B cell (primary cell): ENCODE results near the gene P2RY1. TPM values are rescaled to one million over a fixed set of nuclear protein-coding genes. Genes with fewer than 3 reads are reported as not detected.

ENCODE experiments used
- ATAC-seq: fragments of 200-7000 bp; cut with Tn5 transposase; one replicate; pipeline ENCODE4 v1.10.0; 2021; ENCODE audit warnings: low read depth, mild to moderate bottlenecking, moderate number of reproducible peaks, moderate library complexity
- CTCF ChIA-PET: fragments of 350-600 bp; sonication (Branson Sonifier 250); formaldehyde crosslinking; loops from one replicate; lab custom pipeline; 2021; ENCODE audit warnings: antibody characterized with exemption, inconsistent platforms; lab: Charles Lee
- POLR2A ChIA-PET: fragments of 350-600 bp; sonication (Branson Sonifier 250); formaldehyde crosslinking; loops from one replicate; lab custom pipeline; 2021; ENCODE audit warnings: antibody characterized with exemption; lab: Charles Lee
- DNase-seq: peaks from one replicate; pipeline ENCODE4 v3.0.0; 2013
- H2AFZ ChIP-seq: 2 replicates; pipeline ENCODE4 v1.6.1; 2012; ENCODE audit warnings: mild to moderate bottlenecking, low read depth, low read length; ENCODE audit not compliant: insufficient read depth, poor library complexity, severe bottlenecking
- H3K27ac ChIP-seq, 2 donors: 1 replicate in 1 of 2; 2 replicates in 1 of 2; pipeline ENCODE4 v1.5.1; 2012 to 2013; ENCODE audit warnings: low read length in 2 of 2, mild to moderate bottlenecking in 2 of 2, moderate library complexity in 1 of 2
- H3K27me3 ChIP-seq, 4 experiments: fragments of 200-600 bp in 1 of 4; sonication (generic) in 1 of 4; replicated peaks in 1 of 4; 1 replicate in 2 of 4; 2 replicates in 2 of 4; pipeline versions ENCODE4 v1.6.1 to v1.7.0; 2013 to 2016; ENCODE audit warnings: low read length in 3 of 4, mild to moderate bottlenecking in 2 of 4, mixed read lengths in 1 of 4, moderate library complexity in 1 of 4; ENCODE audit not compliant: insufficient read depth in 4 of 4, control insufficient read depth in 3 of 4; ENCODE audit errors: control extremely low read depth in 1 of 4
- H3K36me3 ChIP-seq, 2 experiments: replicated peaks in 1 of 2; 1 replicate in 1 of 2; 2 replicates in 1 of 2; pipeline versions ENCODE4 v1.6.1 to v1.7.1; 2013; ENCODE audit warnings: low read length in 1 of 2; ENCODE audit not compliant: insufficient read depth in 2 of 2, control insufficient read depth in 1 of 2; ENCODE audit errors: control extremely low read depth in 1 of 2, extremely low read depth in 1 of 2
- H3K4me1 ChIP-seq, 2 donors: fragments of 200-600 bp in 1 of 2; sonication (generic) in 1 of 2; 1 replicate in 1 of 2; 2 replicates in 1 of 2; pipeline versions ENCODE4 v1.5.1 to v1.6.1; 2013 to 2017; ENCODE audit warnings: low read length in 2 of 2; ENCODE audit not compliant: control insufficient read depth in 2 of 2, insufficient read depth in 2 of 2
- H3K4me2 ChIP-seq: replicated peaks from 2 replicates; pipeline ENCODE3; 2012; ENCODE audit warnings: mild to moderate bottlenecking, low read depth, low read length; ENCODE audit not compliant: poor library complexity, severe bottlenecking
- H3K4me3 ChIP-seq, 5 experiments: fragments of 200-600 bp in 1 of 5; sonication (generic) in 1 of 5; 1 replicate in 3 of 5; 2 replicates in 2 of 5; pipeline versions ENCODE4 v1.5.1 to v1.7.0; 2011 to 2016; ENCODE audit warnings: low read length in 4 of 5, mild to moderate bottlenecking in 4 of 5, low read depth in 2 of 5, control low read depth in 1 of 5, moderate library complexity in 1 of 5; ENCODE audit not compliant: insufficient read depth in 1 of 5; ENCODE audit errors: control extremely low read depth in 1 of 5, extremely low read depth in 1 of 5
- H3K79me2 ChIP-seq: fragments of 200-600 bp; sonication (generic); one replicate; pipeline ENCODE4 v1.6.0; 2016; ENCODE audit warnings: low read length; ENCODE audit not compliant: control insufficient read depth, insufficient read depth
- H3K9ac ChIP-seq: fragments of 200-600 bp; sonication (generic); 2 replicates; pipeline ENCODE4 v1.6.1; 2017; ENCODE audit warnings: mild to moderate bottlenecking, low read length, moderate library complexity
- H3K9me3 ChIP-seq, 3 donors: one replicate each; pipeline versions ENCODE4 v1.6.1 to v1.7.1; 2013; ENCODE audit warnings: low read length in 2 of 3; ENCODE audit not compliant: control insufficient read depth in 2 of 3, insufficient read depth in 1 of 3; ENCODE audit errors: control extremely low read depth in 1 of 3
- H4K20me1 ChIP-seq: 2 replicates; pipeline ENCODE4 v1.6.0; 2012; ENCODE audit warnings: mild to moderate bottlenecking, low read length; ENCODE audit not compliant: insufficient read depth, control insufficient read depth, poor library complexity, severe bottlenecking
- H3K27ac Mint-ChIP-seq: one replicate; pipeline ENCODE4 v1.8.0; 2021; ENCODE audit warnings: mixed read lengths
- H3K27me3 Mint-ChIP-seq: one replicate; pipeline ENCODE4 v1.8.0; 2021; ENCODE audit warnings: mixed read lengths
- H3K4me1 Mint-ChIP-seq: one replicate; pipeline ENCODE4 v1.8.0; 2021; ENCODE audit warnings: mixed read lengths
- H3K4me3 Mint-ChIP-seq: one replicate; pipeline ENCODE4 v1.8.0; 2021; ENCODE audit warnings: mixed read lengths
- H3K9me3 Mint-ChIP-seq: one replicate; pipeline ENCODE4 v1.8.0; 2022; ENCODE audit warnings: mixed read lengths; ENCODE audit not compliant: insufficient read depth
- EZH2 ChIP-seq: IDR thresholded peaks from 2 replicates; pipeline ENCODE4 v1.6.1; 2012; ENCODE audit warnings: borderline replicate concordance, low read depth, mild to moderate bottlenecking, moderate library complexity, low read length; ENCODE audit not compliant: insufficient read depth, poor library complexity, severe bottlenecking
- WGBS: methylation state at CpG from one replicate; pipeline ENCODE4 v1.1.5; 2013; ENCODE audit warnings: missing lambda C conversion rate; ENCODE audit not compliant: insufficient coverage; 5-methylcytosine and 5-hydroxymethylcytosine counted together
- intact Hi-C: fragments of 100-400 bp; cut with micrococcal nuclease; formaldehyde crosslinking; loops from one replicate; pipeline ENCODE4 v1.10.0; 2022
- polyA plus RNA-seq: library from polyadenylated mRNA; depleted of rRNA; stranded (reverse); fragments of >200 nt; gene quantifications from 2 replicates; pipeline ENCODE4 v1.2.3, GENCODE V29; 2012
- total RNA-seq, 2 donors: library from RNA; stranded (reverse); fragments of 120-200 nt in 1 of 2; gene quantifications; 1 replicate in 1 of 2; 2 replicates in 1 of 2; pipeline versions ENCODE4 v1.2.3 to v1.2.4, GENCODE V29; 2013 to 2022
- TF ChIP-seq, protein P1 (sequence below): fragments of 200-600 bp; IDR thresholded peaks from one replicate; pipeline ENCODE4 v1.8.0; 2022; ENCODE audit warnings: antibody characterized with exemption, mild to moderate bottlenecking

Gene P2RY1
- total and polyA plus RNA-seq, 2 donors (not counting 1 experiment from before 2014, with no cell fraction given), result 0.03 to 0.17 TPM

DNA sequence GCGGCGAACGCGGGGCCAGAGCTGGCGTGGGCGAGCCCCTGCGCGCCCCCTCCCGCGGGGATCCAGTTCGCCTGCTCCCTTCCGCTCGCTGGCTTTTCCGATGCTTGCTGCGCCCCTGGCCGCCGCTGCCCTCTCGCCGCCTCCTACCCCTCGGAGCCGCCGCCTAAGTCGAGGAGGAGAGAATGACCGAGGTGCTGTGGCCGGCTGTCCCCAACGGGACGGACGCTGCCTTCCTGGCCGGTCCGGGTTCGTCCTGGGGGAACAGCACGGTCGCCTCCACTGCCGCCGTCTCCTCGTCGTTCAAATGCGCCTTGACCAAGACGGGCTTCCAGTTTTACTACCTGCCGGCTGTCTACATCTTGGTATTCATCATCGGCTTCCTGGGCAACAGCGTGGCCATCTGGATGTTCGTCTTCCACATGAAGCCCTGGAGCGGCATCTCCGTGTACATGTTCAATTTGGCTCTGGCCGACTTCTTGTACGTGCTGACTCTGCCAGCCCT lies 721 bp downstream of the P2RY1 start:
- peak overlapping the region; percentile 54 to 73 (median 64) for H3K4me3 ChIP-seq
- DNase-seq, result peak; percentile 19

GRCh38 chr3:152836269-152836668 lies 1.3 kb downstream of the P2RY1 start:
- H3K9me3 ChIP-seq, result peaks cover 0 to 3% (median 0%) of the 10 kb centered on the region in 3 donors
- H3K4me2 ChIP-seq, result peak overlapping the region; percentile 87
- ChIA-PET POLR2A (no interaction called here), CTCF (no interaction called here)
- no peak overlapping the region for H3K27ac ChIP-seq
- intact Hi-C loops, result no loop called here
- H3K27me3 ChIP-seq, result peaks cover 0 to 25% (median 4%) of the 10 kb centered on the region in 4 experiments
- WGBS, result 97% methylated on average over 9 of the region's 14 CpGs
- Mint-ChIP-seq H3K4me3 (peak overlapping the region; percentile 80), H3K27me3 (peaks cover 26% of the 10 kb centered on the region), H3K4me1 (peaks cover 16% of the 10 kb centered on the region), H3K27ac (no peak overlapping the region), H3K9me3 (no peaks in the 10 kb centered on the region)
- H3K79me2 ChIP-seq, result no peaks in the 10 kb centered on the region
- no peaks in the 10 kb centered on the region for H4K20me1 ChIP-seq
- no peak overlapping the region for H2AFZ ChIP-seq
- DNase-seq, result no peak
- no peak overlapping the region for H3K4me3 ChIP-seq
- ATAC-seq, result no peak
- TF ChIP-seq, protein P1, sequence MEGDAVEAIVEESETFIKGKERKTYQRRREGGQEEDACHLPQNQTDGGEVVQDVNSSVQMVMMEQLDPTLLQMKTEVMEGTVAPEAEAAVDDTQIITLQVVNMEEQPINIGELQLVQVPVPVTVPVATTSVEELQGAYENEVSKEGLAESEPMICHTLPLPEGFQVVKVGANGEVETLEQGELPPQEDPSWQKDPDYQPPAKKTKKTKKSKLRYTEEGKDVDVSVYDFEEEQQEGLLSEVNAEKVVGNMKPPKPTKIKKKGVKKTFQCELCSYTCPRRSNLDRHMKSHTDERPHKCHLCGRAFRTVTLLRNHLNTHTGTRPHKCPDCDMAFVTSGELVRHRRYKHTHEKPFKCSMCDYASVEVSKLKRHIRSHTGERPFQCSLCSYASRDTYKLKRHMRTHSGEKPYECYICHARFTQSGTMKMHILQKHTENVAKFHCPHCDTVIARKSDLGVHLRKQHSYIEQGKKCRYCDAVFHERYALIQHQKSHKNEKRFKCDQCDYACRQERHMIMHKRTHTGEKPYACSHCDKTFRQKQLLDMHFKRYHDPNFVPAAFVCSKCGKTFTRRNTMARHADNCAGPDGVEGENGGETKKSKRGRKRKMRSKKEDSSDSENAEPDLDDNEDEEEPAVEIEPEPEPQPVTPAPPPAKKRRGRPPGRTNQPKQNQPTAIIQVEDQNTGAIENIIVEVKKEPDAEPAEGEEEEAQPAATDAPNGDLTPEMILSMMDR, result no peak
- no peak for TF ChIP-seq EZH2
- H3K4me1 ChIP-seq, result peaks cover 8 to 16% of the 10 kb centered on the region in 2 donors
- H3K36me3 ChIP-seq, result no peaks in the 10 kb centered on the region
- H3K9ac ChIP-seq, result no peak overlapping the region

More for the DNA sequence above, 721 bp downstream of the P2RY1 start:
- Histone ChIP-seq H2AFZ (peak overlapping the region; percentile 89), H3K9ac (peak overlapping the region; percentile 67), H3K36me3 (no peaks in the 10 kb centered on the region), H3K27me3 (peaks cover 0 to 25% (median 4%) of the 10 kb centered on the region in 4 experiments), H3K27ac (no peak overlapping the region), H3K4me2 (peak overlapping the region; percentile 87), H3K4me1 (peaks cover 8 to 16% of the 10 kb centered on the region in 2 donors), H4K20me1 (no peaks in the 10 kb centered on the region), H3K9me3 (peaks cover 0 to 3% (median 0%) of the 10 kb centered on the region in 3 donors), H3K79me2 (no peaks in the 10 kb centered on the region)
- Mint-ChIP-seq H3K4me1 (peaks cover 16% of the 10 kb centered on the region), H3K4me3 (peak overlapping the region; percentile 80), H3K9me3 (no peaks in the 10 kb centered on the region), H3K27ac (no peak overlapping the region), H3K27me3 (peaks cover 30% of the 10 kb centered on the region)
- POLR2A ChIA-PET, result no interaction called here
- intact Hi-C loops, result no loop called here
- CTCF ChIA-PET, result no interaction called here
- no peak for ATAC-seq
- WGBS, result 3% methylated on average over 47 of the region's 47 CpGs
- TF ChIP-seq EZH2, result no peak
- TF ChIP-seq, protein P1, result no peak
